H9 (cell line): ENCODE measurements around the gene CHCT1. TPM values are rescaled to one million over a fixed set of nuclear protein-coding genes. Genes with fewer than 3 reads are reported as not detected.

ENCODE experiments used
- DNase-seq: peaks from one replicate; pipeline ENCODE4 v3.0.0-alpha.2; 2017
- H2AFZ ChIP-seq: one replicate; pipeline ENCODE4 v1.6.1; 2013; ENCODE audit warnings: mild to moderate bottlenecking, low read length, control low read depth, moderate library complexity
- H2AK5ac ChIP-seq: 2 replicates; pipeline ENCODE4 v1.6.1; 2013; ENCODE audit warnings: low read length, control low read depth, mixed read lengths; ENCODE audit not compliant: insufficient read length
- H2BK120ac ChIP-seq: one replicate; pipeline ENCODE4 v1.6.1; 2013; ENCODE audit warnings: low read depth, mild to moderate bottlenecking, low read length, control low read depth, inconsistent platforms; ENCODE audit not compliant: poor library complexity, severe bottlenecking
- H2BK12ac ChIP-seq: 2 replicates; pipeline ENCODE4 v1.6.1; 2013; ENCODE audit warnings: low read length, control low read depth, mixed read lengths, low read depth; ENCODE audit not compliant: insufficient read length
- H2BK15ac ChIP-seq: 2 replicates; pipeline ENCODE4 v1.6.1; 2013; ENCODE audit warnings: low read depth, low read length, control low read depth
- H2BK20ac ChIP-seq: one replicate; pipeline ENCODE4 v1.6.1; 2013; ENCODE audit warnings: low read depth, mild to moderate bottlenecking, low read length, control low read depth, inconsistent platforms; ENCODE audit not compliant: poor library complexity, severe bottlenecking
- H2BK5ac ChIP-seq: 2 replicates; pipeline ENCODE4 v1.6.1; 2013; ENCODE audit warnings: low read length, control low read depth, mixed read lengths; ENCODE audit not compliant: insufficient read length
- H3K14ac ChIP-seq: 2 replicates; pipeline ENCODE4 v1.6.1; 2013; ENCODE audit warnings: low read length, control low read depth; ENCODE audit not compliant: insufficient read depth
- H3K18ac ChIP-seq: 2 replicates; pipeline ENCODE4 v1.6.1; 2013; ENCODE audit warnings: low read depth, mild to moderate bottlenecking, mixed read lengths, low read length, control low read depth; ENCODE audit not compliant: insufficient read length
- H3K23ac ChIP-seq: 2 replicates; pipeline ENCODE4 v1.6.1; 2013; ENCODE audit warnings: low read length, control low read depth, mixed read lengths, low read depth; ENCODE audit not compliant: insufficient read length
- H3K23me2 ChIP-seq: 2 replicates; pipeline ENCODE4 v1.6.1; 2013; ENCODE audit warnings: low read depth, mild to moderate bottlenecking, mixed read lengths, low read length, control low read depth; ENCODE audit not compliant: insufficient read length, poor library complexity, severe bottlenecking
- H3K27ac ChIP-seq: 2 replicates; pipeline ENCODE4 v1.5.1; 2013; ENCODE audit warnings: low read length, control low read depth, mixed read lengths, low read depth; ENCODE audit not compliant: insufficient read length
- H3K27me3 ChIP-seq: 2 replicates; pipeline ENCODE4 v1.6.1; 2013; ENCODE audit warnings: low read length, control low read depth, inconsistent platforms; ENCODE audit not compliant: insufficient read depth
- H3K4ac ChIP-seq: 2 replicates; pipeline ENCODE4 v1.6.1; 2013; ENCODE audit warnings: low read depth, mild to moderate bottlenecking, control low read depth, inconsistent platforms, low read length, moderate library complexity
- H3K4me1 ChIP-seq: 2 replicates; pipeline ENCODE4 v1.6.1; 2013; ENCODE audit warnings: low read length, control low read depth, inconsistent platforms; ENCODE audit not compliant: insufficient read depth
- H3K4me2 ChIP-seq: 2 replicates; pipeline ENCODE4 v1.6.1; 2013; ENCODE audit warnings: low read length, control low read depth, mixed read lengths; ENCODE audit not compliant: insufficient read length, insufficient read depth
- H3K56ac ChIP-seq: 2 replicates; pipeline ENCODE4 v1.6.1; 2013; ENCODE audit warnings: low read depth, mild to moderate bottlenecking, mixed read lengths, low read length, control low read depth; ENCODE audit not compliant: insufficient read length
- H3K79me1 ChIP-seq: 2 replicates; pipeline ENCODE4 v1.6.1; 2013; ENCODE audit warnings: low read depth, mild to moderate bottlenecking, moderate library complexity, low read length, control low read depth, inconsistent platforms; ENCODE audit not compliant: insufficient read depth, poor library complexity, severe bottlenecking
- H3K79me2 ChIP-seq: 2 replicates; pipeline ENCODE4 v1.6.1; 2013; ENCODE audit warnings: low read length, control low read depth, inconsistent platforms; ENCODE audit not compliant: insufficient read depth
- H3K9ac ChIP-seq: 2 replicates; pipeline ENCODE4 v1.6.1; 2013; ENCODE audit warnings: low read length, control low read depth, mixed read lengths; ENCODE audit not compliant: insufficient read length; ENCODE audit errors: extremely low read depth
- H3K9me3 ChIP-seq: one replicate; pipeline ENCODE4 v1.6.1; 2013; ENCODE audit warnings: low read depth, low read length, inconsistent platforms; ENCODE audit not compliant: control insufficient read depth
- H3T11ph ChIP-seq: one replicate; pipeline ENCODE4 v1.6.1; 2013; ENCODE audit warnings: mild to moderate bottlenecking, low read length, control low read depth, inconsistent platforms
- H4K20me1 ChIP-seq: one replicate; pipeline ENCODE4 v1.6.1; 2013; ENCODE audit not compliant: control insufficient read depth, insufficient read length, insufficient read depth
- H4K5ac ChIP-seq: 2 replicates; pipeline ENCODE4 v1.6.1; 2013; ENCODE audit warnings: low read depth, mild to moderate bottlenecking, mixed read lengths, low read length, control low read depth; ENCODE audit not compliant: insufficient read length
- H4K8ac ChIP-seq: replicated peaks from 2 replicates; pipeline ENCODE4 v1.6.1; 2013; ENCODE audit warnings: low read length, control low read depth, mixed read lengths, low read depth; ENCODE audit not compliant: insufficient read length
- H4K91ac ChIP-seq: 2 replicates; pipeline ENCODE4 v1.6.1; 2013; ENCODE audit warnings: low read depth, mild to moderate bottlenecking, moderate library complexity, mixed read lengths, low read length, control low read depth; ENCODE audit not compliant: insufficient read length
- H3K27ac Mint-ChIP-seq, 3 experiments: 2 replicates in 2 of 3; 3 replicates in 1 of 3; pipeline ENCODE4 v1.8.0; 2020 to 2021; ENCODE audit warnings: mixed read lengths in 3 of 3, mild to moderate bottlenecking in 1 of 3, moderate library complexity in 1 of 3
- H3K27me3 Mint-ChIP-seq: 2 replicates; pipeline ENCODE4 v1.8.0; 2021; ENCODE audit warnings: low read depth, mild to moderate bottlenecking, moderate library complexity, mixed read lengths
- H3K36me3 Mint-ChIP-seq, 3 experiments: 2 replicates in 2 of 3; 3 replicates in 1 of 3; pipeline ENCODE4 v1.8.0; 2020 to 2021; ENCODE audit warnings: low read depth in 3 of 3, mixed read lengths in 3 of 3; ENCODE audit not compliant: insufficient read depth in 1 of 3
- H3K4me1 Mint-ChIP-seq, 2 experiments: 2 replicates each; pipeline ENCODE4 v1.8.0; 2020; ENCODE audit warnings: mixed read lengths in 2 of 2
- H3K4me3 Mint-ChIP-seq, 2 experiments: 2 replicates in 1 of 2; 3 replicates in 1 of 2; pipeline ENCODE4 v1.8.0; 2020 to 2021; ENCODE audit warnings: mild to moderate bottlenecking in 2 of 2, mixed read lengths in 2 of 2, moderate library complexity in 1 of 2
- H3K9me3 Mint-ChIP-seq, 2 experiments: 2 replicates in 1 of 2; 3 replicates in 1 of 2; pipeline ENCODE4 v1.8.0; 2020; ENCODE audit warnings: mild to moderate bottlenecking in 2 of 2, mixed read lengths in 2 of 2, moderate library complexity in 1 of 2
- CTCF ChIP-seq: fragments of 200-600 bp; sonication (generic); conservative IDR thresholded peaks from 3 replicates; pipeline ENCODE4 v1.8.0; 2021; ENCODE audit warnings: antibody characterized with exemption, mild to moderate bottlenecking
- WGBS: extraction: QIAGEN DNeasy Blood & Tissue Kit; methylation state at CpG from one replicate; pipeline ENCODE4 v1.1.7; 2013; ENCODE audit warnings: missing lambda C conversion rate, low lambda C conversion rate, mixed read lengths; ENCODE audit not compliant: insufficient read length; ENCODE audit errors: extremely low coverage; 5-methylcytosine and 5-hydroxymethylcytosine counted together
- total RNA-seq: library from RNA; stranded (reverse); gene quantifications from 2 replicates; pipeline ENCODE4 v1.2.1, GENCODE V29; 2021

CHCT1 gene
- total RNA-seq, 1 experiment from 2014 or later, result not detected

- H2BK15ac ChIP-seq, result no peak overlapping the region
- no peak overlapping the region for H3K14ac ChIP-seq
- no peaks in the 10 kb centered on the region for H3K4me1 Mint-ChIP-seq
- H2AK5ac ChIP-seq, result no peak overlapping the region
- no peak overlapping the region for H3K56ac ChIP-seq
- H3K27ac Mint-ChIP-seq, result no peak overlapping the region
- TF ChIP-seq CTCF, result no peak
- no peak overlapping the region for H4K91ac ChIP-seq
- no peak overlapping the region for H3K23ac ChIP-seq
- no peaks in the 10 kb centered on the region for H3K9me3 ChIP-seq
- no peak overlapping the region for H3K27ac ChIP-seq
- no peak overlapping the region for H3T11ph ChIP-seq
- H2BK5ac ChIP-seq, result no peak overlapping the region
- no peaks in the 10 kb centered on the region for H3K4me1 ChIP-seq
- H3K79me1 ChIP-seq, result no peaks in the 10 kb centered on the region
- peaks cover 17 to 71% (median 42%) of the 10 kb centered on the region in 3 experiments; a peak in 6 of 7 replicates for H3K36me3 Mint-ChIP-seq
- no peaks in the 10 kb centered on the region for H3K79me2 ChIP-seq
- H2AFZ ChIP-seq, result no peak overlapping the region
- no peak for DNase-seq
- H3K23me2 ChIP-seq, result no peaks in the 10 kb centered on the region
- no peaks in the 10 kb centered on the region for H3K9me3 Mint-ChIP-seq
- H3K18ac ChIP-seq, result no peak overlapping the region
- no peaks in the 10 kb centered on the region for H3K27me3 Mint-ChIP-seq
- H4K20me1 ChIP-seq, result no peaks in the 10 kb centered on the region
- H3K9ac ChIP-seq, result no peak overlapping the region
- H4K5ac ChIP-seq, result no peak overlapping the region
- no peak overlapping the region for H3K4me2 ChIP-seq
- WGBS, result no CpG with 5 or more reads among the region's 4 CpGs
- no peak overlapping the region for H4K8ac ChIP-seq
- no peak overlapping the region for H2BK12ac ChIP-seq
- no peaks in the 10 kb centered on the region for H3K27me3 ChIP-seq
- no peak overlapping the region for H2BK120ac ChIP-seq
- no peak overlapping the region for H2BK20ac ChIP-seq
- no peak overlapping the region for H3K4me3 Mint-ChIP-seq
- no peak overlapping the region for H3K4ac ChIP-seq
Measured at GRCh38 chr17:60455378-60455777, 33.1 kb downstream of the CHCT1 start.
